GM19395 (cell line): ENCODE measurements around the gene VGLL4.

Experiments
- ATAC-seq: cut with Tn5 transposase; IDR thresholded peaks from one replicate; pipeline ENCODE4 v1.9.1; 2021; ENCODE audit warnings: mild to moderate bottlenecking, moderate library complexity; ENCODE audit not compliant: unreplicated experiment

VGLL4 gene

DNA sequence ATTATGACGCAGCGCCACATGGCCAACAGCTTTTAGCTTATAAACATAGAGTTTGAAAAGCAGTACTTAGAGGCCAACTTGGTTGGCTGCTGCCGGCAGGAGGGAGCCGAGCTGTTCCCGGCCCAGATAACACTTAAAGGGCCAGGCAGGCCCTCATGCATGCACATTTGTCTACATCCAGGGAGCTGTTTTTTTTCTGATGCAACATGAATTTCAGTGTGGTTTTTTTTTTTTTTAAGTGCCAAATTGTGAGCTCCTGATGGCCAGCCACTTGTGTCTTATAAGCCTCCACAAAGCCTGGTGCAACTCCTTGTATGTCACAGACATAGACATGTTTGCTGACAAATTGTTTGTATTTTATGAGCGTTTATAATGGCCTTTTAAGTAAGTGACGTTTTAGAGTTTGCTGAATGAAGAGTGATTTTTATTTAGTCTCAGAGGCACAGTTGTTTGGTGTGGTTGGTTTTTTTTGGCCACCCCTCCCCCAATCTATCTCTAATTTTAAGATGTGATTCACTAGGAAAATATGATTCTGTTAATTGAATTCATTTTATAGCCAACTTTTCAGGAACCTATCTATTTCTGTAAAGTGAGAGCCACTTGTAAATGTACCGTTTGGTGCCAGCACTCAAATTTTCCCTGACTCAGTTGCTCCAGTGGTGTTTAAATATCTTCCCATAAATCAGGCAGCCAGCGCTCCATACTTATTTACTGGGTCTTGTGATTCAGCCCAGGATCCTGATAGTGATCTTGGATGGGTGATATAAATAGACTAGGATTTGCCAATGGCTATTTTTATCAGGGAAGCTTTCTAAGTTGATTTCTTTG, 134.3 kb downstream of the VGLL4 start:
- ATAC-seq, result no peak

DNA sequence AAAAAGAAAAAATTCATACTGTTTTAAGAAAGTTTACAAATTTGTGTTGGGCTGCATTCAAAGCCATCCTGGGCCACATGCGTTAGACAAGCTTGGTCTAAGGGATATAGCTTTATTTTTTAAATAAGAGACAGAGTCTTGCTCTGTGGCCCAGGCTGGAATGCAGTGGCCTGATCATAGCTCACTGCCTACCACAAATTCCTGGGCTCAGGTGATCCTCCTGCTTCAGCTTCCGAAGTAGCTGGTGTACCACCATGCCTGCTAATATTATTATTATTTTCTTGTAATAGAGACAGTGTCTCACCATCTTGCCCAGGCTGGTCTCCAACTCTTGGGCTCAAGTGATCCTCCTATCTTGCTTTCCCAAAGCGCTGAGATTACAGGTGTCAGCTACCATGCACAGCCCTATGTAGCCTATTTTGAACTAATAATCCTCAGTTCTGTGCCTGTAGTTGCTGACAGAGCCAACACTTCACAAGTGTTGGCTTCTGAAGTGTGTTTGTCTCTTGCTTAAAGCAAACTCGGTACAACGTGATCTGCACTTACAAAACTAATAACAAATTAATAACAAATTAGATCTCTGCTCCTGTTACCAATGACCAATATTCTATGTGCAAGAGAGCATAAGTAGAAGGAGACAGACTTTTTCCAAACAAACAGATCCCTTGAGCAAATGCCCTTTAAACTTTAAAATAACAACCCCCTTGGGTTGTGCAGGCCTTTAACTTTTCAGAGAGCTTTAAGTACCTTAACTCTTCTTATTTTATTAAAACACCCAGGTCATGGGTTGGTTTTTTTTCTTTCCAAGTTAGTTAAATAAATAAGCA, 135.2 kb downstream of the VGLL4 start:
- no peak for ATAC-seq

DNA sequence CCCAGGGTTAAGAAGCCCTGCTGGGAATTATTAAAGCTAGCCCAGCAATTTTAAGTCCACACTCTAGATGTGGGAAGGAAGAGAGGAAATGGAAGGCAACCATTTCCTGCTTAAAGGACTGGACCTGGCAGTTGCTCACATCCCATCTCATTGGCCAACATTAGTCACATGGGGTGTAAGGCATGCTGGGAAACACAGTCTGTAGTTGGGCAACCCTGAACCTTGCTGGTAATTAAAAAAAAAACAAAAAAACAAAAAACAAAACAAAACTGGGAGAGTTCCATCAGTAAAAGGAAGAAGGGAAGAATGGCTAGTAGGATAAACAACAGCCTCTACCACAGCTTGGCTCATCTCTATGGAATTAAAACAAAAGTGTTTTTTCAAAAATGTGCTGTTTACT, 136.0 kb downstream of the VGLL4 start:
- ATAC-seq, result no peak
